Small intestine (tissue), 7 donors: Measurements from ENCODE around the gene TCF23. TPM values are rescaled to one million over a fixed set of nuclear protein-coding genes. Genes with fewer than 3 reads are reported as not detected.
"Not testable (repeated sequence)": the region's sequence is repeated elsewhere in the genome, so short reads cannot be mapped to it uniquely, and the experiment has no call there.

Experiments
- DNase-seq, 2 donors: peaks; one replicate each; pipeline versions ENCODE4 v3.0.0 to v3.0.0-alpha.2; 2013
- FAIRE-seq: peaks from 2 replicates; lab custom pipeline; 2012; peaks lifted over from hg19 to GRCh38; lab: Jason Lieb, UNC
- H3K27ac ChIP-seq, 3 donors: one replicate each; pipeline ENCODE4 v1.5.1; 2013; ENCODE audit warnings: low read length in 2 of 3, mild to moderate bottlenecking in 2 of 3, control low read depth in 1 of 3, inconsistent platforms in 1 of 3, low read depth in 1 of 3, moderate library complexity in 1 of 3
- H3K27me3 ChIP-seq, 3 donors: one replicate each; pipeline ENCODE4 v1.6.1; 2013; ENCODE audit warnings: low read length in 3 of 3, inconsistent platforms in 1 of 3; ENCODE audit not compliant: control insufficient read depth in 3 of 3, insufficient read depth in 3 of 3
- H3K36me3 ChIP-seq, 3 donors: one replicate each; pipeline ENCODE4 v1.6.1; 2013; ENCODE audit warnings: low read length in 3 of 3, inconsistent platforms in 1 of 3, low read depth in 1 of 3, mild to moderate bottlenecking in 1 of 3, moderate library complexity in 1 of 3; ENCODE audit not compliant: control insufficient read depth in 3 of 3, insufficient read depth in 2 of 3
- H3K4me1 ChIP-seq, 3 donors: one replicate each; pipeline ENCODE4 v1.6.1; 2013; ENCODE audit warnings: low read length in 2 of 3, inconsistent platforms in 1 of 3, low read depth in 1 of 3, mild to moderate bottlenecking in 1 of 3, moderate library complexity in 1 of 3; ENCODE audit not compliant: control insufficient read depth in 3 of 3, insufficient read depth in 2 of 3
- H3K4me3 ChIP-seq, 3 donors: one replicate each; pipeline ENCODE4 v1.5.1; 2013; ENCODE audit warnings: low read length in 3 of 3, control low read depth in 1 of 3, inconsistent platforms in 1 of 3, low read depth in 1 of 3, mild to moderate bottlenecking in 1 of 3, moderate library complexity in 1 of 3
- H3K9me3 ChIP-seq, 2 donors: one replicate each; pipeline ENCODE4 v1.6.1; 2013; ENCODE audit warnings: low read depth in 1 of 2, low read length in 1 of 2; ENCODE audit not compliant: control insufficient read depth in 2 of 2, insufficient read depth in 1 of 2
- WGBS, 3 donors: extraction: QIAGEN DNeasy Blood & Tissue Kit; methylation state at CpG; one replicate each; pipeline ENCODE4 v1.1.7; 2013; 5-methylcytosine and 5-hydroxymethylcytosine counted together
- polyA plus RNA-seq, 4 donors: library from polyadenylated mRNA; stranded (reverse) in 3 of 4; unstranded in 1 of 4; fragments of 200-250 nt in 3 of 4; fragments of 120-200 nt in 1 of 4; gene quantifications; one replicate each; pipeline versions ENCODE4 v1.2.1 to v1.2.3, GENCODE V29; 2013
- donor health status: healthy with polysubstance abuse.
- donor health status: control.
- donor health status: control.
- donor health status: Bipolar disorder and iron deficiency.
- donor health status: healthy.

The TCF23 gene
- polyA plus RNA-seq, 4 donors, result 0.03 TPM; not detected in 2

- H3K27ac ChIP-seq, result no peak overlapping the region
- no peaks in the 10 kb centered on the region for H3K9me3 ChIP-seq
- peak in 1 of 2 donors; percentile 57 for DNase-seq
- FAIRE-seq, result no peak
- H3K4me3 ChIP-seq, result no peak overlapping the region
- H3K36me3 ChIP-seq, result peaks cover 0 to 11% (median 0%) of the 10 kb centered on the region in 3 donors
- H3K4me1 ChIP-seq, result peaks cover 0 to 6% (median 0%) of the 10 kb centered on the region in 3 donors
- WGBS, 3 donors, result 61 to 69% (median 67%) methylated on average over 17 of the region's 17 CpGs
- H3K27me3 ChIP-seq, result no peaks in the 10 kb centered on the region
Observed at GRCh38 chr2:27194538-27195354, 45.9 kb downstream of the TCF23 start.

GRCh38 chr2:27195799-27196198, 47.0 kb downstream of the TCF23 start:
- 68 to 84% (median 78%) methylated on average over 3 of the region's 3 CpGs for WGBS, 3 donors
- H3K36me3 ChIP-seq, result peaks cover 0 to 22% (median 0%) of the 10 kb centered on the region in 3 donors
- not testable (repeated sequence) for H3K9me3 ChIP-seq, H3K4me1 ChIP-seq, H3K27me3 ChIP-seq, H3K27ac ChIP-seq, FAIRE-seq, DNase-seq, H3K4me3 ChIP-seq

GRCh38 chr2:27198068-27198467, 49.3 kb downstream of the TCF23 start:
- not testable (repeated sequence) for H3K27ac ChIP-seq

GRCh38 chr2:27198627-27199026, 49.8 kb downstream of the TCF23 start:
- DNase-seq (no peak), FAIRE-seq (no peak)
- WGBS, 3 donors, result 47 to 71% (median 57%) methylated on average over 2 of the region's 2 CpGs
- H3K36me3 ChIP-seq, result peaks cover 0 to 50% (median 2%) of the 10 kb centered on the region in 3 donors
- no peak overlapping the region for H3K4me3 ChIP-seq
- H3K4me1 ChIP-seq, result peaks cover 0 to 6% (median 0%) of the 10 kb centered on the region in 3 donors
- H3K9me3 ChIP-seq, result no peaks in the 10 kb centered on the region
- no peaks in the 10 kb centered on the region for H3K27me3 ChIP-seq
- no peak overlapping the region for H3K27ac ChIP-seq

More at GRCh38 chr2:27198068-27198467, 49.3 kb downstream of the TCF23 start:
- DNase-seq, H3K4me3 ChIP-seq, H3K27me3 ChIP-seq, FAIRE-seq, H3K9me3 ChIP-seq, H3K4me1 ChIP-seq: not testable (repeated sequence)
- peaks cover 0 to 45% (median 2%) of the 10 kb centered on the region in 3 donors for H3K36me3 ChIP-seq
- 94 to 100% (median 96%) methylated on average over 3 of the region's 3 CpGs for WGBS, 3 donors

- Histone ChIP-seq H3K36me3 (peaks cover 0 to 56% (median 2%) of the 10 kb centered on the region in 3 donors), H3K27ac (no peak overlapping the region), H3K27me3 (no peaks in the 10 kb centered on the region), H3K9me3 (no peaks in the 10 kb centered on the region), H3K4me3 (no peak overlapping the region), H3K4me1 (peaks cover 0 to 6% (median 0%) of the 10 kb centered on the region in 3 donors)
- WGBS, 3 donors, result 83 to 92% (median 89%) methylated on average over 2 of the region's 2 CpGs
- DNase-seq (no peak), FAIRE-seq (no peak)
Observed at GRCh38 chr2:27199241-27199640, 50.4 kb downstream of the TCF23 start.

GRCh38 chr2:27201675-27202074, 52.9 kb downstream of the TCF23 start:
- peaks cover 0 to 6% (median 0%) of the 10 kb centered on the region in 3 donors for H3K4me1 ChIP-seq
- WGBS, 3 donors, result 89 to 93% (median 90%) methylated on average over 6 to 7 of the region's 7 CpGs
- no peak for DNase-seq
- H3K36me3 ChIP-seq, result peaks cover 5 to 78% (median 6%) of the 10 kb centered on the region in 3 donors
- no peak for FAIRE-seq
- no peak overlapping the region for H3K27ac ChIP-seq
- no peaks in the 10 kb centered on the region for H3K27me3 ChIP-seq
- H3K4me3 ChIP-seq, result no peak overlapping the region
- H3K9me3 ChIP-seq, result no peaks in the 10 kb centered on the region

- no peak overlapping the region for H3K27ac ChIP-seq
- peaks cover 0 to 12% (median 0%) of the 10 kb centered on the region in 3 donors for H3K4me1 ChIP-seq
- no peaks in the 10 kb centered on the region for H3K9me3 ChIP-seq
- H3K36me3 ChIP-seq, result peaks cover 6 to 89% (median 7%) of the 10 kb centered on the region in 3 donors
- no peaks in the 10 kb centered on the region for H3K27me3 ChIP-seq
- H3K4me3 ChIP-seq, result no peak overlapping the region
- no peak for DNase-seq
- FAIRE-seq, result no peak
- WGBS, 3 donors, result 80 to 94% (median 82%) methylated on average over 2 of the region's 2 CpGs
Observed at GRCh38 chr2:27202854-27203253, 54.0 kb downstream of the TCF23 start.

- H3K4me3 ChIP-seq, result no peak overlapping the region
Observed at GRCh38 chr2:27203741-27204140, 54.9 kb downstream of the TCF23 start.

More at GRCh38 chr2:27203741-27204140, 54.9 kb downstream of the TCF23 start:
- WGBS, 3 donors, result 94 to 96% (median 94%) methylated on average over 9 of the region's 9 CpGs
- Histone ChIP-seq H3K36me3 (peaks cover 7 to 97% (median 10%) of the 10 kb centered on the region in 3 donors), H3K9me3 (no peaks in the 10 kb centered on the region), H3K27ac (no peak overlapping the region), H3K27me3 (no peaks in the 10 kb centered on the region), H3K4me1 (peaks cover 0 to 20% (median 0%) of the 10 kb centered on the region in 3 donors)
- FAIRE-seq (no peak), DNase-seq (no peak)
